SU-DHL-6 (cell line): ENCODE results near the gene ZNF565.

Experiments used
- CTCF ChIP-seq: fragments of 200-600 bp; sonication (generic); IDR thresholded peaks from one replicate; pipeline ENCODE4 v1.5.1; 2017; ENCODE audit warnings: antibody characterized with exemption, mild to moderate bottlenecking, low read length, moderate library complexity; ENCODE audit not compliant: insufficient read depth, poor library complexity, severe bottlenecking
- EZH2phosphoT487 ChIP-seq: fragments of 200-600 bp; sonication (generic), shearing (Covaris generic); conservative IDR thresholded peaks from 2 replicates; pipeline ENCODE4 v1.6.1; 2018; ENCODE audit warnings: mild to moderate bottlenecking, antibody characterized with exemption, low read length, moderate library complexity, mixed read lengths

GRCh38 chr19:36139473-36140303 lies 74.8 kb downstream of the ZNF565 start, which contains the start of gene CAPNS1:
- TF ChIP-seq CTCF (no peak), EZH2phosphoT487 (no peak)
